ENCODE measurements around the gene EME1. TPM values are rescaled to one million over a fixed set of nuclear protein-coding genes. Genes with fewer than 3 reads are reported as not detected.
A peak's percentile ranks its signal among the peaks of the same experiment; 100 is the strongest.

The EME1 gene
- total and polyA plus RNA-seq, 2 donors (not counting 3 experiments of a cell fraction or from before 2014, with no cell fraction given) = 5.6 to 9.1 TPM

GRCh38 chr17:50394711-50395110 is 21.7 kb downstream of the EME1 start:
- no peaks in the 10 kb centered on the region for H3K9me1 ChIP-seq (replicated peaks; ENCODE audit: control insufficient read depth, extremely low read depth, insufficient read depth, low read length)
- H3K4me1 ChIP-seq (ENCODE audit: control insufficient read depth, extremely low read depth, insufficient read depth, low read length) = peaks cover 21% of the 10 kb centered on the region
- FAIRE-seq (peak; percentile 35), DNase-seq (ENCODE audit: low read depth, low spot score) (no peak)
- intact Hi-C loops (cut with micrococcal nuclease) = no loop called here
- H3K36me3 ChIP-seq (ENCODE audit: control insufficient read depth in 2 of 2, extremely low read depth in 1 of 2, insufficient read depth in 2 of 2, low read length in 2 of 2) = peaks cover 37 to 48% of the 10 kb centered on the region in 2 experiments
- BruUV-seq (replicated peaks) = no TSS peak
- H3K27ac ChIP-seq (ENCODE audit: insufficient read depth, low read depth, low read length) = no peak overlapping the region
- peaks cover 3% of the 10 kb centered on the region for H4K20me1 ChIP-seq (replicated peaks; ENCODE audit: control insufficient read depth, extremely low read depth, insufficient read depth, low read length)
- TF ChIP-seq POLR2A (IDR thresholded peaks at IDR 0.05; ENCODE audit: low read depth, low read length) (no peak), CTCF (IDR thresholded peaks at IDR 0.05; ENCODE audit: extremely low read depth in 1 of 2, insufficient read depth in 1 of 2, low read depth in 1 of 2, low read length in 2 of 2) (no peak)
- no peaks in the 10 kb centered on the region for H3K9me3 ChIP-seq (replicated peaks; ENCODE audit: control insufficient read depth, insufficient read depth, low read length)
- H3K4me2 ChIP-seq (ENCODE audit: insufficient read depth, low read length) = peak overlapping the region; percentile 96
- dilution Hi-C loops (cut with MboI; ENCODE audit: extremely low pct_ligation_motif_present, low sequenced_read_pairs) = no loop called here
- no peak overlapping the region for H3K9ac ChIP-seq (replicated peaks; ENCODE audit: extremely low read depth, insufficient read depth, low read length)
- H3K79me2 ChIP-seq (ENCODE audit: control insufficient read depth, insufficient read depth, low read length) = peaks cover 56% of the 10 kb centered on the region
- H3K27me3 ChIP-seq (ENCODE audit: control insufficient read depth in 2 of 2, insufficient read depth in 2 of 2, low read length in 2 of 2) = no peaks in the 10 kb centered on the region
- POLR2A ChIA-PET = interaction anchor here (0.5 kb wide), 1 partner anchor 10 kb away, joined by 3 read pairs; no protein-coding TSS in a partner anchor
- no peak overlapping the region for H2AFZ ChIP-seq (ENCODE audit: low read depth, low read length)
- no peak overlapping the region for H3K4me3 ChIP-seq (replicated peaks in 1 of 3; ENCODE audit: insufficient read depth in 1 of 3, low read depth in 1 of 3, low read length in 3 of 3)
- CTCF ChIA-PET = no interaction called here

- peak; percentile 54 for DNase-seq (ENCODE audit: low read depth, low spot score)
- intact Hi-C loops (cut with micrococcal nuclease) = loop anchor here (1.0 to 2.0 kb wide), 2 partner anchors 30 to 83 kb away; partner anchors contain the start of gene ACSF2
- TF ChIP-seq EZH2 (IDR thresholded peaks at IDR 0.05; ENCODE audit: borderline replicate concordance, low read depth, low read length, severe bottlenecking) (no peak), MAX (IDR thresholded peaks at IDR 0.05; ENCODE audit: insufficient read depth, insufficient read length) (no peak), GATA2 (IDR thresholded peaks at IDR 0.05; ENCODE audit: insufficient read depth, insufficient read length, low read depth, low read length) (no peak), POLR2AphosphoS5 (IDR thresholded peaks at IDR 0.05; ENCODE audit: insufficient read depth, low read depth, low read length) (no peak), CTCF (IDR thresholded peaks at IDR 0.05; ENCODE audit: extremely low read depth in 1 of 2, insufficient read depth in 1 of 2, low read depth in 1 of 2, low read length in 2 of 2) (no peak), FOS (IDR thresholded peaks at IDR 0.05; ENCODE audit: borderline replicate concordance, insufficient read depth, low read length) (no peak), MYC (IDR thresholded peaks at IDR 0.05; ENCODE audit: low read depth, low read length) (no peak), JUN (IDR thresholded peaks at IDR 0.05; ENCODE audit: borderline replicate concordance, insufficient read depth, insufficient read length, low read depth) (no peak), POLR2A (IDR thresholded peaks at IDR 0.05; ENCODE audit: low read depth, low read length) (no peak)
- ChIA-PET CTCF (interaction anchor here (0.5 to 4.6 kb wide), 34 partner anchors 8 to 243 kb away, joined by 3 to 44 read pairs (median 5); partner anchors contain the start of genes ACSF2 and RSAD1), POLR2A (interaction anchor here (0.5 to 1.7 kb wide), 5 partner anchors 12 to 82 kb away, joined by 3 to 8 read pairs (median 4); partner anchors contain the start of genes ACSF2 and RSAD1)
- Histone ChIP-seq H3K4me1 (ENCODE audit: control insufficient read depth, extremely low read depth, insufficient read depth, low read length) (peaks cover 21% of the 10 kb centered on the region), H3K9me3 (replicated peaks; ENCODE audit: control insufficient read depth, insufficient read depth, low read length) (no peaks in the 10 kb centered on the region), H3K9me1 (replicated peaks; ENCODE audit: control insufficient read depth, extremely low read depth, insufficient read depth, low read length) (no peaks in the 10 kb centered on the region), H3K79me2 (ENCODE audit: control insufficient read depth, insufficient read depth, low read length) (peaks cover 47% of the 10 kb centered on the region), H3K4me3 (replicated peaks in 1 of 3; ENCODE audit: insufficient read depth in 1 of 3, low read depth in 1 of 3, low read length in 3 of 3) (peak overlapping the region; percentile 39 to 89 (median 67)), H3K9ac (replicated peaks; ENCODE audit: extremely low read depth, insufficient read depth, low read length) (peak overlapping the region; percentile 90), H3K4me2 (ENCODE audit: insufficient read depth, low read length) (peak overlapping the region; percentile 96), H3K27ac (ENCODE audit: insufficient read depth, low read depth, low read length) (peak overlapping the region; percentile 63), H3K36me3 (ENCODE audit: control insufficient read depth in 2 of 2, extremely low read depth in 1 of 2, insufficient read depth in 2 of 2, low read length in 2 of 2) (peaks cover 26 to 34% of the 10 kb centered on the region in 2 experiments), H4K20me1 (replicated peaks; ENCODE audit: control insufficient read depth, extremely low read depth, insufficient read depth, low read length) (peaks cover 3% of the 10 kb centered on the region), H2AFZ (ENCODE audit: low read depth, low read length) (no peak overlapping the region), H3K27me3 (ENCODE audit: control insufficient read depth in 2 of 2, insufficient read depth in 2 of 2, low read length in 2 of 2) (no peaks in the 10 kb centered on the region)
- dilution Hi-C loops (cut with MboI; ENCODE audit: extremely low pct_ligation_motif_present, low sequenced_read_pairs) = no loop called here
- FAIRE-seq = peak; percentile 78
- BruUV-seq (replicated peaks) = TSS peak; percentile 74
Measured at GRCh38 chr17:50396261-50397110, 23.5 kb downstream of the EME1 start.
